ENCODE measurements around the gene SCRT2. TPM values are rescaled to one million over a fixed set of nuclear protein-coding genes. Genes with fewer than 3 reads are reported as not detected.

Gene SCRT2
- total and polyA plus RNA-seq, 2 of the 8 experiments (the other 6 are each of a cell fraction or from before 2014, with no cell fraction given), result 0.12 to 0.34 TPM

GRCh38 chr20:719068-719467 is 43.5 kb upstream of the SCRT2 start (continued):
- TF ChIP-seq CTCF (IDR thresholded peaks at IDR 0.05; ENCODE audit: control extremely low read depth in 1 of 3, insufficient read depth in 1 of 3, low read depth in 1 of 3, low read length in 3 of 3) (no peak), SP2 (IDR thresholded peaks at IDR 0.05; ENCODE audit: low read length) (no peak), GABPA (IDR thresholded peaks at IDR 0.05; ENCODE audit: borderline replicate concordance, insufficient read depth, low read length) (no peak)
